ENCODE results near the gene TMEM79.
"Not testable (repeated sequence)": the region's sequence is repeated elsewhere in the genome, so short reads cannot be mapped to it uniquely, and the experiment has no call there.

The TMEM79 gene

DNA sequence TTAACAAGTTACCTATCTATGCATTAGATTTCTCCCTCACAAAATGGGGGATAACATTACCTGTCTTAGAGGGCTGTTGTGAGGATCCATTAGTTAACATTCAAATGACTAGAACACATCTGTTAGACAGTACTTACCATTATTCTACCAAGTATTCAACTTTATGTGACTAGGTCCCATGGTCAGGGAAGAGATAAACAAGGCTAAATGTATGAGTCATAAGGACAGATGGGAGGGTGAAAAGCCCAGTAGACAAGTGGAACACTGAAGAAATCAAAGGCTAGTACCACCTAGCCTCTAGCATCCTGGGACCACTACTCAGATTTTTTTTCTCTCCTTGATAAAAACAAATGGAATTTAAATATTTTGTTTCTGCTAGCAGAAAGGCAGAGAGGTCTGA, 24.0 kb downstream of the TMEM79 start:
- DNase-seq (ENCODE audit: low spot score): no peak

- DNase-seq (ENCODE audit: low spot score): no peak
Measured at GRCh38 chr1:156310962-156311361, 26.8 kb downstream of the TMEM79 start.

DNA sequence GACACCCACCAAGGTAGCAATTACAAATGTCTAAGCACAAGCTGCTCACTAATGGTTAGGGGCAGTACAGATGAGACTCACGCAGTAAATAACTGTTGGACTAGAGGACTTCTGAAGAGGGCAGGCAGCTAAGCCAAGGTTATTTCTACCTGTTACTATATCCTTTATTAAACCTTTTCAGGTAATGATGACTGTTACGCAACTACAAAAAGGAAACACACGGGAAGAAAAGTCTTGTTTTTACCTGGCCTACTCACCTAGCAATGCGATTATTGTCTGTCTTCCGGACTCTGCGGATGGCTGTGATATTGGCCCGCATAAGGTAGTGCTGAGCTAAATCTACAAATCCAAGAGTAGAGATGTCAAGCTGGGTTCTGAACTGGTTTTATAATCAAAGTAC, 32.8 kb downstream of the TMEM79 start:
- DNase-seq (ENCODE audit: low spot score): no peak

DNA sequence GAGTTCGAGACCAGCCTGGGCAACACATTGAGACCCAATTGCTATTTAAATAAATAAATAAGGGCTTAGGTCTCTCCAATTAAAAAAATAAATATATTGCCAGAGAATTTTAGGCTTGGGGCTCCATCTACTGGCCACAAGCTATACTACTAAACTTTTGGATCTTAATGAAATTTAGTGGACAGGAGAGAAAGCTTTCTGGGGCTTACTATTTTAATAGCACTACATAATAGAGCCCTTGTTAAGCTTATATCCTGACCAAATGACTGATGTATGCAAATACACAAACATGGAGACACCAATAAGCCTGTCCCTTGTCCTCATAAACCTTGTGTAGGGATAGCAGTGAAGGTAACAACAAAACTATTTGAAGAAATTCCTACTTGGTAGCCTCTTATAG, 35.5 kb downstream of the TMEM79 start:
- DNase-seq (ENCODE audit: low spot score): no peak

GRCh38 chr1:156320560-156320959, 36.4 kb downstream of the TMEM79 start:
- DNase-seq (ENCODE audit: low spot score): no peak

GRCh38 chr1:156323179-156323578, 39.1 kb downstream of the TMEM79 start:
- DNase-seq (ENCODE audit: low spot score): not testable (repeated sequence)

GRCh38 chr1:156336242-156336641, 52.1 kb downstream of the TMEM79 start:
- DNase-seq (ENCODE audit: low spot score): no peak

GRCh38 chr1:156337052-156337887, 53.1 kb downstream of the TMEM79 start:
- no peak for DNase-seq (ENCODE audit: low spot score)

GRCh38 chr1:156337888-156338179, 53.7 kb downstream of the TMEM79 start:
- DNase-seq (ENCODE audit: low spot score): no peak

DNA sequence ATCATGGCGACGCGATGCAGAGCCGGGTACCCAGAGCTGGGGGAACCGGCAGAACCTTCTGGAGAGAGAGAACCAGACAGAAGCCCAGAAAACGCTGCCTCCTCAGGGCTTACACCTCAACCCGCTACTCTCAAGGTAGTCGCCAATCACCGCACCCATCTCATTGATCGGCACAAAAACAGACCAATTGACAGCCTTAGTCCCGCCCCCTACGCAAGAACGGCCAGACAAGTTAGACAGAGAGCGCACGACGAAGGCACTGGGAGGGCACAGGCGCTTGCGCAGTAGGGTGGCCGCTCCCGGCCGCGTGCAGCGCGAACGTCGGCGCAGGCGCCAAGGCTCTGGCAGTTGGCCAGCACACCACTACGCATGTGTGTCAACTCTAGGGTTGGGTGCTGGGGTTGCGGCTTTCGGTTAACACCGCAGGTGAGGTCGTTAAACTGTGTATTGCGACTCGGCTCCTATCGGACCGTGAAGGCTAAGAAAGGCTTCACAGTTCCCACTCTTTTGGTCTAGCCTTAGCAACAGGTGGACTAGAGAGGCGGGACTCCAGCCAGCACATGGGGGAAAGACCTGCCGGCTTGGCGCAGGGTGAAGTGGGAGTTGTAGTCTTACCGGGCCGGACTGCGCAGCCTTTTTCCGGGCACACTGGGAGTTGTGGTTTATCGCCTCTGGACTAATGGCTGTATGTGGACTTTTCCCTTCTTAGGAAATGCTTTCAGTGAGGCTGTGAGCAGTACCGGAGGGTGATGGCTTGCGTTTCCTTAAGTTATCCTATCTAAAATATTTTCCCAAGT, 54.3 kb downstream of the TMEM79 start, which contains the start of the genes CCT3 and TSACC:
CCT3 (minus strand) TSS at position 113 of the 797 bp plus-strand sequence; CDS start at position 5, 108 bp downstream.
TSACC (plus strand) TSS at position 347 of the 797 bp plus-strand sequence. CDS start 1,232 bp downstream, outside the sequence.
- peak; percentile 99 for DNase-seq (ENCODE audit: low spot score)
